A673 (cell line): ENCODE data around the gene EID3. TPM values are rescaled to one million over a fixed set of nuclear protein-coding genes. Genes with fewer than 3 reads are reported as not detected.

Experiments used
- BruUV-seq: library from RNA; stranded (reverse); fragments of 400-500 nt; replicated peaks from 2 replicates; lab custom pipeline; 2021; lab: Mats Ljungman, UMichigan
- CTCF ChIA-PET: fragments of 300-600 bp; sonication (Branson Sonifier 250); formaldehyde crosslinking; loops from one replicate; lab custom pipeline; 2022; ENCODE audit warnings: antibody characterized with exemption; lab: Charles Lee
- POLR2A ChIA-PET: fragments of 300-600 bp; sonication (Branson Sonifier 250); formaldehyde crosslinking; loops from one replicate; lab custom pipeline; 2022; ENCODE audit warnings: antibody characterized with exemption; ENCODE audit not compliant: low non-redundant PET; lab: Charles Lee
- DNase-seq: peaks from one replicate; pipeline ENCODE4 v3.0.0-alpha.2; 2015; ENCODE audit warnings: low spot score
- H3K27ac ChIP-seq: fragments of 200-600 bp; sonication (generic); 2 replicates; pipeline ENCODE4 v1.5.1; 2016; ENCODE audit warnings: mixed run types, low read depth, mild to moderate bottlenecking, mixed read lengths, antibody characterized with exemption, low read length; ENCODE audit not compliant: poor library complexity, severe bottlenecking
- H3K27me3 ChIP-seq: fragments of 200-600 bp; sonication (generic); replicated peaks from 2 replicates; pipeline ENCODE4 v1.6.1; 2017; ENCODE audit warnings: mixed run types, low read depth, mild to moderate bottlenecking, mixed read lengths, antibody characterized with exemption, low read length; ENCODE audit not compliant: insufficient read depth, poor library complexity
- H3K36me3 ChIP-seq: fragments of 200-600 bp; sonication (generic); 2 replicates; pipeline ENCODE4 v1.6.1; 2016; ENCODE audit warnings: mixed run types, mild to moderate bottlenecking, mixed read lengths, antibody characterized with exemption, low read length; ENCODE audit not compliant: insufficient read depth, poor library complexity, severe bottlenecking
- H3K4me1 ChIP-seq: fragments of 200-600 bp; sonication (generic); 2 replicates; pipeline ENCODE4 v1.6.1; 2017; ENCODE audit warnings: mixed run types, mild to moderate bottlenecking, mixed read lengths, antibody characterized with exemption, low read length; ENCODE audit not compliant: insufficient read depth, poor library complexity, severe bottlenecking
- H3K4me3 ChIP-seq: fragments of 200-600 bp; sonication (generic); 2 replicates; pipeline ENCODE4 v1.5.1; 2016; ENCODE audit warnings: low read depth, mixed run types, mild to moderate bottlenecking, mixed read lengths, low read length; ENCODE audit not compliant: poor library complexity, severe bottlenecking
- H3K9me3 ChIP-seq: fragments of 200-600 bp; sonication (generic); 2 replicates; pipeline ENCODE4 v1.6.1; 2016; ENCODE audit warnings: mixed run types, low read depth, mild to moderate bottlenecking, mixed read lengths, antibody characterized with exemption, low read length; ENCODE audit not compliant: poor library complexity, severe bottlenecking
- EZH2 ChIP-seq: fragments of 200-600 bp; sonication (generic); IDR thresholded peaks from 2 replicates; pipeline ENCODE4 v1.6.1; 2017; ENCODE audit warnings: borderline replicate concordance, low read depth, mild to moderate bottlenecking, mixed read lengths, antibody characterized with exemption, low read length; ENCODE audit not compliant: poor library complexity, severe bottlenecking
- intact Hi-C: fragments of 100-400 bp; cut with micrococcal nuclease; formaldehyde crosslinking; loops from one replicate; pipeline ENCODE4 v1.10.0; 2022; ENCODE audit not compliant: unreplicated experiment
- total RNA-seq: library from RNA; stranded (reverse); gene quantifications from 2 replicates; pipeline ENCODE4 v1.2.3, GENCODE V29; 2021
- TF ChIP-seq, protein P1 (sequence below): fragments of 300-800, 200-600 bp; sonication (generic); conservative IDR thresholded peaks from 2 replicates; pipeline ENCODE4 v1.5.1; 2017; ENCODE audit warnings: low read depth, mild to moderate bottlenecking, antibody characterized with exemption, low read length, moderate library complexity, mixed read lengths

EID3 gene
- total RNA-seq, 1 experiment from 2014 or later: 5.4 TPM

DNA sequence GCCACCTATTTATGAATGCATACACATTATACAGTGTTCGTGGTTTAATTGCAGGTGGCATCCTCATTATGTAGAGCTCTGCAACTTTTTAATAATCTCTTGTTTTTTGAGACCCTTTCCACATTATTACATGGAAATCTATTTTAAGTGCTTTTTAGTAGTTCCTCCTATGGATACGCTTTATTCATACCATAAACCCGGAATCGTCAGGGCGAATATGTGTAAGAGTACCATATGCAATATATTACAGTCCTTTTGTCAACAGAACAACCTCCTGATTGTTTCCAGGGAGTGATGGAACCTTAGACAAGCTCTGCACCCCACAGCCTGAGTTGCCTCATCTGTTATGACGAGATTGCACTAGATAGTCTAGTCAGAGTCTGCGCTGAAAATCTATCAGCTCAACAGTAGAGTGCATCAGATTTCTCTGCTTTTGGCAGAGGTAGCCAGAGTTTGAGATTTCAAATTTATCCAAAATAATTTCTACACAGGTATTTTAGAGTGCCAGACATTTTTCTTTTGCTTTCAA is 33.6 kb downstream of the EID3 start:
- BruUV-seq: no TSS peak
- no peak overlapping the region for H3K4me3 ChIP-seq
- TF ChIP-seq, protein P1, sequence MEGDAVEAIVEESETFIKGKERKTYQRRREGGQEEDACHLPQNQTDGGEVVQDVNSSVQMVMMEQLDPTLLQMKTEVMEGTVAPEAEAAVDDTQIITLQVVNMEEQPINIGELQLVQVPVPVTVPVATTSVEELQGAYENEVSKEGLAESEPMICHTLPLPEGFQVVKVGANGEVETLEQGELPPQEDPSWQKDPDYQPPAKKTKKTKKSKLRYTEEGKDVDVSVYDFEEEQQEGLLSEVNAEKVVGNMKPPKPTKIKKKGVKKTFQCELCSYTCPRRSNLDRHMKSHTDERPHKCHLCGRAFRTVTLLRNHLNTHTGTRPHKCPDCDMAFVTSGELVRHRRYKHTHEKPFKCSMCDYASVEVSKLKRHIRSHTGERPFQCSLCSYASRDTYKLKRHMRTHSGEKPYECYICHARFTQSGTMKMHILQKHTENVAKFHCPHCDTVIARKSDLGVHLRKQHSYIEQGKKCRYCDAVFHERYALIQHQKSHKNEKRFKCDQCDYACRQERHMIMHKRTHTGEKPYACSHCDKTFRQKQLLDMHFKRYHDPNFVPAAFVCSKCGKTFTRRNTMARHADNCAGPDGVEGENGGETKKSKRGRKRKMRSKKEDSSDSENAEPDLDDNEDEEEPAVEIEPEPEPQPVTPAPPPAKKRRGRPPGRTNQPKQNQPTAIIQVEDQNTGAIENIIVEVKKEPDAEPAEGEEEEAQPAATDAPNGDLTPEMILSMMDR: no peak
- TF ChIP-seq EZH2: no peak
- no peaks in the 10 kb centered on the region for H3K27me3 ChIP-seq
- peaks cover 77% of the 10 kb centered on the region for H3K36me3 ChIP-seq
- no peak for DNase-seq
- POLR2A ChIA-PET: no interaction called here
- intact Hi-C loops: no loop called here
- no peak overlapping the region for H3K27ac ChIP-seq
- H3K4me1 ChIP-seq: no peaks in the 10 kb centered on the region
- CTCF ChIA-PET: no interaction called here
- H3K9me3 ChIP-seq: no peaks in the 10 kb centered on the region

DNA sequence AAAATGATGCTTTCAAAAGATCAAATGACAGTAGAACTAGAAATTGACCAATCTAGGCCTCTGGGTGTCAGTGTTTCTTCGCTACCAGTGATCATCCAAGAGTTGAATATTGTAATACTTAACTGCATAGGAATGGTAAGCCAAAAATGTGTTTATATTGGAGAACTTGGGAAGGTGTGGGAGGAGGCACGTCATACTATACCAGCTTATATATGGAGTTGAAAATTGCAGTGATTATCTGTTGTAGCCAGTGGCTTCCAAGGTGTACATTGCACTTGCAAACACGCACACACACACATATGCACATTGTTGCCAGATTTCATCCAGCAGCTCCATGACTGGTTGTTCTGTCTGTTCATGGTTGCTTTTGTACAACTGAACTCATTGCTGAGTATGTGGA is 36.1 kb downstream of the EID3 start:
- no peaks in the 10 kb centered on the region for H3K4me1 ChIP-seq
- no peak overlapping the region for H3K27ac ChIP-seq
- H3K4me3 ChIP-seq: no peak overlapping the region
- BruUV-seq: no TSS peak
- H3K9me3 ChIP-seq: no peaks in the 10 kb centered on the region
- POLR2A ChIA-PET: no interaction called here
- H3K27me3 ChIP-seq: no peaks in the 10 kb centered on the region
- CTCF ChIA-PET: no interaction called here
- TF ChIP-seq EZH2: no peak
- TF ChIP-seq, protein P1: 0 out of 2 replicates have a peak, but pooled peaks have one; percentile 13
- no peak for DNase-seq
- peaks cover 78% of the 10 kb centered on the region for H3K36me3 ChIP-seq
- intact Hi-C loops: no loop called here

DNA sequence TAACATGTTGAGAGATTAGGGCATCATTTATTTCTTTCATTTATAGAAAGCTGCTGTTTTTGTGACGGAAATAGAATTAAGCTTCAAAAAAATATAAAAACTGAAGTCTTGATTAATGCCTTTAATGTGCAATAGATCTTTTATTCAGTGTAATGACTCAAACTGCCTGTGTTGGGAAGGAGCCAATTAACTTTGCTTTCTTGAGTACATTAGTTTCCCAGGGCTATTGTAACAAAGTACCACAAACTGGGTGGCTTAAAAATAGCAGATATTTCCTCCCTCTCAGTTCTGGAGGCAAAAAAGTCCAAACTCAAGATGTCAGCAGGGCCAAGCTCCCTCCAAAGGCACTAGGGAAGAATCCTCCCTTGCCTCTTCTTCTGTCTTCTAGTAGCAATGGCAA is 36.6 kb downstream of the EID3 start:
- CTCF ChIA-PET: no interaction called here
- Histone ChIP-seq H3K4me3 (no peak overlapping the region), H3K36me3 (peaks cover 78% of the 10 kb centered on the region), H3K4me1 (no peaks in the 10 kb centered on the region), H3K9me3 (no peaks in the 10 kb centered on the region), H3K27ac (no peak overlapping the region), H3K27me3 (no peaks in the 10 kb centered on the region)
- no TSS peak for BruUV-seq
- intact Hi-C loops: no loop called here
- DNase-seq: no peak
- TF ChIP-seq EZH2: no peak
- TF ChIP-seq, protein P1: no peak
- POLR2A ChIA-PET: no interaction called here
